ENCODE data around the gene SLC7A11. TPM values are rescaled to one million over a fixed set of nuclear protein-coding genes. Genes with fewer than 3 reads are reported as not detected.

Gene SLC7A11
- total RNA-seq, 1 donor from 2014 or later, result 0.19 TPM

GRCh38 chr4:138178566-138178965, 63.6 kb downstream of the SLC7A11 start:
- intact Hi-C loops (cut with DNase I), result no loop called here

GRCh38 chr4:138177278-138177968, 64.7 kb downstream of the SLC7A11 start:
- no peak for DNase-seq (ENCODE audit: low spot score)
- intact Hi-C loops (cut with DNase I), result no loop called here

More at GRCh38 chr4:138178566-138178965, 63.6 kb downstream of the SLC7A11 start:
- DNase-seq (ENCODE audit: low spot score), result no peak

DNA sequence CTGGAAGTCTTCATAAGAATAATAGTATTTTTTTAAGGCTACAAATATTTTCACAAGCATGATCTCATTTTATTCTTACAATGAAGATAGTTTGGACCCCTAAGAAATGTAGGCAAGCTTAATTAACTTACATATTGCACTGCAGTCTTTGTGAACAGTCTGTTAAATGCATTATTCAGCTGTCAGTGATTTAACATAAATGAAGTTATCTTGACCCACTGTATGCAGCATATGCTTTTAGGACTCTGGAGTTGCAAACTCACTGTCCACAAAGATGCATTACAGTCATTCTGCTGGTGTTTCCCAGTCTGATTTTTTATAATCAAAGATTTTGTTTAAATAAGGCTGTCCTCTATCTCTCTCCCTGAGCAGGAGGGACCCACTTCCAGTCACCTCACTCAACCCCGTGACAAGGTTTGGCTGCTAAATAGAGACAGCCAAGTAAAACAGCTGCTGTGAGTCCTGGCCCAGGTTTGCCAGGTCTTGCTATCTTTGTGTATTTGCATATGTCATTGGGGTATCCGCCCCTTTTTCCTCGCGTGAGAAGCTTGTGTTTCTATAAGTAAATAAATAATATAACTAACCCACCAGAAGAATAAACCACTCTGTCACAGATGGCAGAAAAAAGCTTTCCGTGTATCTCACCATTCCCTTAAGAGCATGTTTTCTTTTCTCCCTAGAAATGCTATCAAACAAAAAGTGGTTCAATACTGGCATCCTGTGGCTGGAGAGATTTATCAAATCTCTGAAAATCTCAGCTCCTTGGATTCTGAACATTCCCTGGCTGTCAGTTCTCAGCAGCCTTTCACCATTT, 67.0 kb downstream of the SLC7A11 start:
- no peak for DNase-seq (ENCODE audit: low spot score)
- intact Hi-C loops (cut with DNase I), result no loop called here

DNA sequence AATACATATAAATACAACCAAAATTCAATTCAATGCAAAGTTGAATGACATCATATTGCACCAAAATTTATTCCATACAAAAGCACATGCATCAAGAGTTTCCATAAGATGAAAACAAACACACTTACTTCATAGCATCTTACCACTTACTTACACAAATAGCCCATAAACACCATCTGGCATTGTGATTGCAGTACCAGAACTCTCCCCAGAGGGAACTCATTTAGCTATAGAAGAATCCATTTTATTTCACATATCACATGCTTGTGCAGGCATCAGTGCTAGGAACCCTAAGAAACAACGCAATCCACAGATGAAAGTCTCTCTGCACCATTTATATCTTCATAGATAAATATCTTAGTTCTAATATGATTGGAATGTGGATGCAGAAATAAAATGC, 77.9 kb downstream of the SLC7A11 start:
- DNase-seq (ENCODE audit: low spot score), result no peak
- intact Hi-C loops (cut with DNase I), result no loop called here

- no peak for DNase-seq (ENCODE audit: low spot score)
- intact Hi-C loops (cut with DNase I), result no loop called here
Observed at GRCh38 chr4:138163171-138163570, 79.0 kb downstream of the SLC7A11 start.

DNA sequence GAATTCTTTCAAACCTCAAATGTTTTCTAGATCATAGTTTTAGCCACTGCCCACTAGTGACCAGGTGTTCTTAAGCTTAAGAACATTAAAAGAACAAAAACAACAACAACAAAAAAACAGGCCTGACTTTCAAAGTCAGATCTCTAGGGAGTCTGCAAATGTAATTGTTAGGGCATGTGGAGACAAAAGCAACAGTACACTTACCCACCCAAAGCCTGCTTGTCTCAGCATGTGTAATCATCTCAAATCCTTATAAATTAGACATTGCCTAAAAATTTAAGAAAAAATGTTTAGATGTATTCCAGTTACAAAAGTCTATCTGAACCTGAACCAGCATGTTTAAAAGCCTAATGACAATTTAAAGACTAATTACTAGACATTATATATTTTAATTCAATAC, 79.9 kb downstream of the SLC7A11 start:
- no peak for DNase-seq (ENCODE audit: low spot score)
- intact Hi-C loops (cut with DNase I), result no loop called here

DNA sequence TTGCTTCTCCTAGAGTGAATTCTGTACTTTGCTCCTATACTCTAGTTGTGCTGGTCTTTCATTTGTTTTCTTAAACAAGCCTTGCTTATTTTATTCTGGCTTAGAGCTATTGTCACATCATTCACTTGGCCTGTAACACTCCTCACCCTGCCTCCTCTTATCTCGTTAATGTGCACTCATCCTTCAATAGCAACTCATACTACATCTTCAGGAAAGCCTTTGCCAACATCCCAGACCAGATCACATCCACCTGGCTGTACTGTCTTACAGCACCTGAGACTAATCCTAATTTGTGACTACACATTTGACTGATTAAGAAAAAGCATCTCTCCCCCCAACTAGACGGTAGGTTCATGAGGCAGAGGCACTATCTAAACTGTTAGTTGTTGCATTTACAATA, 80.8 kb downstream of the SLC7A11 start:
- no peak for DNase-seq (ENCODE audit: low spot score)
- intact Hi-C loops (cut with DNase I), result no loop called here

GRCh38 chr4:138158746-138159297, 83.3 kb downstream of the SLC7A11 start:
- DNase-seq (ENCODE audit: low spot score), result no peak
- intact Hi-C loops (cut with DNase I), result no loop called here

DNA sequence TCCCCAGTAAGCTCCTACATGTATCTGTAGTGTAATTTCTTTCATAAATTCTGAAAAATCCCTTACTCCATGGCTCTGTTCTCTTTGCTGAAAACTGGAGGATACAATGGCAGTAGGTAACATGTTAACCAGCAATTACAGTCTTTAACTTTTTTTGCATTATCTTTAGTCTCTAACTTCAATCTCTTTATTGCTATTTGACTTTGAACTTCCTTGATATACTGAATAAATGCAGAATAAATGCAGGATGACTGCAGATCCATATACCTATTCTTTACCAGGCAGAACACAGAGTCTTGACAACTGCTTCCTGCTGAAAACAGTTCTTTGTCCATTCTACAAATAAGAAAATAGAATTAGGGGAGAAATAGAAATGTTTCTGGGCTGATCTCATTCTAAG, 101.3 kb downstream of the SLC7A11 start:
- intact Hi-C loops (cut with DNase I), result no loop called here
- DNase-seq (ENCODE audit: low spot score), result no peak

GRCh38 chr4:138138774-138139173, 103.4 kb downstream of the SLC7A11 start:
- intact Hi-C loops (cut with DNase I), result no loop called here
- DNase-seq (ENCODE audit: low spot score), result no peak

- no peak for DNase-seq (ENCODE audit: low spot score)
- intact Hi-C loops (cut with DNase I), result no loop called here
Observed at GRCh38 chr4:138135610-138136009, 106.5 kb downstream of the SLC7A11 start.

- intact Hi-C loops (cut with DNase I), result no loop called here
Observed at GRCh38 chr4:138118270-138118669, 123.9 kb downstream of the SLC7A11 start.

DNA sequence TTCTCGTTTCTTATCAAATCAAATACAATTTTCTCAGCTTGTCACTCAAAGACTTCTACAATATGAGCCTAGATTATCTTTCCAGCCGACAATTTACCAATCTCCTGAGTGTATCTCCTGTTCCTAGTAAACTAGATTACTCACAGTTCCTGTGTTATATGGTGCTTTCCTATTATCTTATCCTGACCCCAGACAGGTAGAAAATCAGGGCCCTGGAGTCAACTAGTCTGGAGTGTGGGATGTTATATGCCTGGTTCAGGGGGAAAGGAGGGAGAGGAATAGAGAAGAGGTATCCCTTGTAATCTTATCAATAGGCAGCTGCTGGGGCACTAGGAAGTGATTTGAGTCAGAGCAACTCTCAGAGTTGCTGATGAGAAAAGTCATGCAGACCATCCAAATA, 127.1 kb downstream of the SLC7A11 start:
- no peak for DNase-seq (ENCODE audit: low spot score)
- intact Hi-C loops (cut with DNase I), result no loop called here

More at GRCh38 chr4:138118270-138118669, 123.9 kb downstream of the SLC7A11 start:
- no peak for DNase-seq (ENCODE audit: low spot score)

DNA sequence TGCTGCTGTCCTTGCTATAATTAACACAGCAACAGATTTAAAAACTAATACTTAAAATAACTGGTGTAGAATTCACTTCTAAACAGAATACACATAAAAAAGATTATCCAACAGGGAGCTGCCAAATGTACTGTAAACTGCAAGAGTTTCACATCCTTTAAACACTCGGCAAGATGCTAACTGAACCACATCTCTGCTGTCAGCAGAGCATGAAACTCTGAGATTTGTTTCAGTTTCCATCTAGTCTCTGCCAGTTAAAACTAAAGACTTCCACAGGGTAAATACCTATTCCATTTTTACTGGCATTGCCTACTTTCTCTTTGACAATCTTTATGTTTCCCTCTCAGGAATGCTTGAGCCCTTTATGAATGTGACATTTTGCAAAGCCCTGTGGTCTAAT, 127.7 kb downstream of the SLC7A11 start:
- no peak for DNase-seq (ENCODE audit: low spot score)
- intact Hi-C loops (cut with DNase I), result no loop called here

Data from cardiac septum (tissue), 1 donor.